ENCODE measurements around the gene KRT20.
"Not testable (repeated sequence)": the region's sequence is repeated elsewhere in the genome, so short reads cannot be mapped to it uniquely, and the experiment has no call there.

The KRT20 gene

GRCh38 chr17:40858667-40859066 lies 26.4 kb downstream of the KRT20 start:
- not testable (repeated sequence) for H3K79me2 ChIP-seq (ENCODE audit: control insufficient read depth, insufficient read depth, low read length)

GRCh38 chr17:40857535-40857934 lies 27.5 kb downstream of the KRT20 start:
- Histone ChIP-seq H3K4me3 (ENCODE audit: low read length) (no peak overlapping the region), H3K79me2 (ENCODE audit: control insufficient read depth, insufficient read depth, low read length) (no peaks in the 10 kb centered on the region), H2AK5ac (ENCODE audit: low read length) (no peak overlapping the region), H3K36me3 (ENCODE audit: control insufficient read depth, insufficient read depth, low read length) (no peaks in the 10 kb centered on the region), H3K9ac (ENCODE audit: low read length) (no peak overlapping the region), H3K23ac (ENCODE audit: low read length) (no peak overlapping the region), H3K4ac (ENCODE audit: low read depth, low read length) (no peak overlapping the region), H2BK5ac (ENCODE audit: low read length) (no peak overlapping the region), H3K56ac (ENCODE audit: low read length) (no peak overlapping the region), H2BK15ac (replicated peaks; ENCODE audit: low read depth) (no peak overlapping the region), H4K5ac (ENCODE audit: low read length) (no peak overlapping the region), H3K27me3 (ENCODE audit: insufficient read depth, low read length, poor library complexity) (no peaks in the 10 kb centered on the region), H3K79me1 (ENCODE audit: low read length) (no peaks in the 10 kb centered on the region), H2BK120ac (ENCODE audit: low read depth, low read length) (no peak overlapping the region), H3K4me1 (ENCODE audit: control insufficient read depth, low read depth, low read length) (no peaks in the 10 kb centered on the region), H3K4me2 (ENCODE audit: low read length) (no peak overlapping the region), H4K8ac (ENCODE audit: low read depth, low read length) (no peak overlapping the region), H3K27ac (ENCODE audit: low read depth, low read length) (no peak overlapping the region), H3K18ac (ENCODE audit: low read length) (peak overlapping the region; percentile 28)
- no peak for DNase-seq
- no CpG with 5 or more reads among the region's 5 CpGs for WGBS (ENCODE audit: extremely low coverage, insufficient coverage, low lambda C conversion rate)

More at GRCh38 chr17:40858667-40859066, 26.4 kb downstream of the KRT20 start:
- not testable (repeated sequence) for H4K8ac ChIP-seq (ENCODE audit: low read depth, low read length); H3K79me1 ChIP-seq (ENCODE audit: low read length); H3K56ac ChIP-seq (ENCODE audit: low read length); H3K4ac ChIP-seq (ENCODE audit: low read depth, low read length); H3K4me1 ChIP-seq (ENCODE audit: control insufficient read depth, low read depth, low read length); H2AK5ac ChIP-seq (ENCODE audit: low read length); H2BK15ac ChIP-seq (replicated peaks; ENCODE audit: low read depth); H2BK5ac ChIP-seq (ENCODE audit: low read length); H4K5ac ChIP-seq (ENCODE audit: low read length); H3K27ac ChIP-seq (ENCODE audit: low read depth, low read length); DNase-seq; H3K23ac ChIP-seq (ENCODE audit: low read length); H3K27me3 ChIP-seq (ENCODE audit: insufficient read depth, low read length, poor library complexity); H3K4me3 ChIP-seq (ENCODE audit: low read length); H3K36me3 ChIP-seq (ENCODE audit: control insufficient read depth, insufficient read depth, low read length); H3K18ac ChIP-seq (ENCODE audit: low read length); H3K9ac ChIP-seq (ENCODE audit: low read length); H3K4me2 ChIP-seq (ENCODE audit: low read length); H2BK120ac ChIP-seq (ENCODE audit: low read depth, low read length)
- no CpG with 5 or more reads among the region's 2 CpGs for WGBS (ENCODE audit: extremely low coverage, insufficient coverage, low lambda C conversion rate)

- no peak overlapping the region for H2BK15ac ChIP-seq (replicated peaks; ENCODE audit: low read depth)
- no peak overlapping the region for H2BK120ac ChIP-seq (ENCODE audit: low read depth, low read length)
- no peaks in the 10 kb centered on the region for H3K79me1 ChIP-seq (ENCODE audit: low read length)
- H3K23ac ChIP-seq (ENCODE audit: low read length): no peak overlapping the region
- no peak overlapping the region for H3K4me2 ChIP-seq (ENCODE audit: low read length)
- no peak overlapping the region for H3K4me3 ChIP-seq (ENCODE audit: low read length)
- H3K18ac ChIP-seq (ENCODE audit: low read length): no peak overlapping the region
- H3K36me3 ChIP-seq (ENCODE audit: control insufficient read depth, insufficient read depth, low read length): no peaks in the 10 kb centered on the region
- no peaks in the 10 kb centered on the region for H3K79me2 ChIP-seq (ENCODE audit: control insufficient read depth, insufficient read depth, low read length)
- H3K27me3 ChIP-seq (ENCODE audit: insufficient read depth, low read length, poor library complexity): no peaks in the 10 kb centered on the region
- no peak overlapping the region for H2AK5ac ChIP-seq (ENCODE audit: low read length)
- no peak overlapping the region for H3K4ac ChIP-seq (ENCODE audit: low read depth, low read length)
- H3K27ac ChIP-seq (ENCODE audit: low read depth, low read length): no peak overlapping the region
- no peak overlapping the region for H3K9ac ChIP-seq (ENCODE audit: low read length)
- no peak overlapping the region for H2BK5ac ChIP-seq (ENCODE audit: low read length)
- no peak overlapping the region for H4K5ac ChIP-seq (ENCODE audit: low read length)
- no CpG with 5 or more reads among the region's 6 CpGs for WGBS (ENCODE audit: extremely low coverage, insufficient coverage, low lambda C conversion rate)
- DNase-seq: no peak
- no peaks in the 10 kb centered on the region for H3K4me1 ChIP-seq (ENCODE audit: control insufficient read depth, low read depth, low read length)
- H4K8ac ChIP-seq (ENCODE audit: low read depth, low read length): no peak overlapping the region
- H3K56ac ChIP-seq (ENCODE audit: low read length): no peak overlapping the region
Observed at GRCh38 chr17:40854175-40854814, 30.7 kb downstream of the KRT20 start.

GRCh38 chr17:40852364-40852763 lies 32.7 kb downstream of the KRT20 start:
- Histone ChIP-seq H3K9ac (ENCODE audit: low read length) (no peak overlapping the region), H3K36me3 (ENCODE audit: control insufficient read depth, insufficient read depth, low read length) (no peaks in the 10 kb centered on the region), H3K4me1 (ENCODE audit: control insufficient read depth, low read depth, low read length) (no peaks in the 10 kb centered on the region), H3K18ac (ENCODE audit: low read length) (no peak overlapping the region), H3K79me2 (ENCODE audit: control insufficient read depth, insufficient read depth, low read length) (no peaks in the 10 kb centered on the region), H3K56ac (ENCODE audit: low read length) (no peak overlapping the region), H2BK5ac (ENCODE audit: low read length) (no peak overlapping the region), H2BK15ac (replicated peaks; ENCODE audit: low read depth) (no peak overlapping the region), H3K23ac (ENCODE audit: low read length) (no peak overlapping the region), H3K4me2 (ENCODE audit: low read length) (no peak overlapping the region), H3K27ac (ENCODE audit: low read depth, low read length) (no peak overlapping the region), H3K4me3 (ENCODE audit: low read length) (no peak overlapping the region), H2BK120ac (ENCODE audit: low read depth, low read length) (no peak overlapping the region), H3K27me3 (ENCODE audit: insufficient read depth, low read length, poor library complexity) (no peaks in the 10 kb centered on the region), H2AK5ac (ENCODE audit: low read length) (no peak overlapping the region), H3K4ac (ENCODE audit: low read depth, low read length) (no peak overlapping the region), H4K5ac (ENCODE audit: low read length) (no peak overlapping the region), H4K8ac (ENCODE audit: low read depth, low read length) (no peak overlapping the region), H3K79me1 (ENCODE audit: low read length) (no peaks in the 10 kb centered on the region)
- DNase-seq: no peak
- no CpG with 5 or more reads among the region's 1 CpG for WGBS (ENCODE audit: extremely low coverage, insufficient coverage, low lambda C conversion rate)

GRCh38 chr17:40850293-40850972 lies 34.6 kb downstream of the KRT20 start:
- Histone ChIP-seq H4K5ac (ENCODE audit: low read length) (no peak overlapping the region), H3K56ac (ENCODE audit: low read length) (no peak overlapping the region), H2BK15ac (replicated peaks; ENCODE audit: low read depth) (no peak overlapping the region), H3K79me1 (ENCODE audit: low read length) (no peaks in the 10 kb centered on the region), H3K18ac (ENCODE audit: low read length) (no peak overlapping the region), H2BK120ac (ENCODE audit: low read depth, low read length) (no peak overlapping the region), H2BK5ac (ENCODE audit: low read length) (no peak overlapping the region), H3K4ac (ENCODE audit: low read depth, low read length) (no peak overlapping the region), H3K27ac (ENCODE audit: low read depth, low read length) (no peak overlapping the region), H3K9ac (ENCODE audit: low read length) (no peak overlapping the region), H3K4me1 (ENCODE audit: control insufficient read depth, low read depth, low read length) (no peaks in the 10 kb centered on the region), H3K27me3 (ENCODE audit: insufficient read depth, low read length, poor library complexity) (no peaks in the 10 kb centered on the region), H3K4me2 (ENCODE audit: low read length) (no peak overlapping the region), H3K23ac (ENCODE audit: low read length) (no peak overlapping the region), H2AK5ac (ENCODE audit: low read length) (no peak overlapping the region), H3K36me3 (ENCODE audit: control insufficient read depth, insufficient read depth, low read length) (no peaks in the 10 kb centered on the region), H4K8ac (ENCODE audit: low read depth, low read length) (no peak overlapping the region), H3K79me2 (ENCODE audit: control insufficient read depth, insufficient read depth, low read length) (no peaks in the 10 kb centered on the region), H3K4me3 (ENCODE audit: low read length) (no peak overlapping the region)
- WGBS (ENCODE audit: extremely low coverage, insufficient coverage, low lambda C conversion rate): no CpG with 5 or more reads among the region's 3 CpGs
- DNase-seq: no peak

Measured in mesendoderm (in vitro differentiated cells).